HEK293 (cell line): ENCODE results near the gene ZNF280A.

ENCODE experiments used
- CTCF ChIA-PET: fragments of 350-600 bp; formaldehyde crosslinking; extraction: SDS; loops from one replicate; lab custom pipeline; 2021; ENCODE audit warnings: antibody characterized with exemption; lab: Yijun Ruan, JAX
- POLR2A ChIA-PET: fragments of 300-600 bp; formaldehyde crosslinking; extraction: SDS; loops from one replicate; lab custom pipeline; 2020; ENCODE audit warnings: antibody characterized with exemption, inconsistent platforms; lab: Yijun Ruan, JAX
- H3K27ac ChIP-seq: fragments of 200-500 bp; sonication (Bioruptor generic); 2 replicates; pipeline ENCODE4 v1.5.1; 2014; ENCODE audit warnings: low read depth, low read length, control low read depth, inconsistent platforms; ENCODE audit errors: extremely low read depth
- H3K36me3 ChIP-seq, 2 experiments: fragments of 200-500 bp in 1 of 2; sonication (Bioruptor generic) in 1 of 2; 1 replicate in 1 of 2; 2 replicates in 1 of 2; pipeline ENCODE4 v1.5.1; 2014 to 2017; ENCODE audit warnings: inconsistent platforms in 2 of 2, low read length in 2 of 2; ENCODE audit not compliant: control insufficient read depth in 2 of 2, insufficient read depth in 1 of 2
- H3K4me1 ChIP-seq: fragments of 200-500 bp; sonication (Bioruptor generic); 2 replicates; pipeline ENCODE4 v1.5.1; 2014; ENCODE audit warnings: mild to moderate bottlenecking, low read length, inconsistent platforms; ENCODE audit not compliant: control insufficient read depth, insufficient read depth
- H3K4me3 ChIP-seq: 2 replicates; pipeline ENCODE4 v1.5.1; 2011; ENCODE audit warnings: low read depth, mild to moderate bottlenecking, control low read depth, low read length, moderate library complexity
- H3K9me3 ChIP-seq: fragments of 200-500 bp; sonication (Bioruptor generic); 2 replicates; pipeline ENCODE4 v1.5.1; 2014; ENCODE audit warnings: low read depth, low read length, inconsistent platforms; ENCODE audit not compliant: control insufficient read depth, insufficient read depth
- GLI2 ChIP-seq: fragments of 450-650 bp; formaldehyde crosslinking; IDR thresholded peaks from 2 replicates; pipeline ENCODE4; 2017; ENCODE audit warnings: missing biosample characterization, missing genetic modification characterization, low read depth, borderline replicate concordance
- HIC1 ChIP-seq: fragments of 450-650 bp; formaldehyde crosslinking; IDR thresholded peaks from 2 replicates; pipeline ENCODE4 v1.5.1; 2016; ENCODE audit warnings: missing biosample characterization, missing genetic modification characterization
- HOXA7 ChIP-seq: sonication (generic); formaldehyde crosslinking; IDR thresholded peaks from 2 replicates; pipeline ENCODE4 v1.8.1; 2022; ENCODE audit warnings: missing genetic modification reagents, borderline replicate concordance
- IKZF3 ChIP-seq: fragments of 450-650 bp; IDR thresholded peaks from 2 replicates; pipeline ENCODE4 v1.5.0; 2018; ENCODE audit warnings: missing biosample characterization, mild to moderate bottlenecking, missing genetic modification characterization, moderate library complexity
- RBAK ChIP-seq: fragments of 450-650 bp; formaldehyde crosslinking; IDR thresholded peaks from 2 replicates; pipeline ENCODE4 v1.5.1; 2016; ENCODE audit warnings: missing biosample characterization, missing genetic modification characterization
- ZBTB20 ChIP-seq: fragments of 450-650 bp; formaldehyde crosslinking; IDR thresholded peaks from 2 replicates; pipeline ENCODE4 v1.5.1; 2016; ENCODE audit warnings: missing biosample characterization, missing genetic modification characterization
- ZFHX2 ChIP-seq: fragments of 450-650 bp; formaldehyde crosslinking; conservative IDR thresholded peaks from 2 replicates; pipeline ENCODE4 v1.5.1; 2016; ENCODE audit warnings: missing biosample characterization, missing genetic modification characterization
- ZNF18 ChIP-seq: fragments of 450-650 bp; formaldehyde crosslinking; IDR thresholded peaks from 2 replicates; pipeline ENCODE4 v1.5.1; 2016; ENCODE audit warnings: missing biosample characterization, missing genetic modification characterization
- ZNF2 ChIP-seq: fragments of 450-650 bp; formaldehyde crosslinking; IDR thresholded peaks from 2 replicates; pipeline ENCODE4 v1.5.1; 2016; ENCODE audit warnings: missing biosample characterization, missing genetic modification characterization
- ZNF239 ChIP-seq: fragments of 450-650 bp; formaldehyde crosslinking; IDR thresholded peaks from 2 replicates; pipeline ENCODE4 v1.5.1; 2016; ENCODE audit warnings: missing biosample characterization, missing genetic modification characterization
- ZNF274 ChIP-seq, 2 experiments: fragments of 200-500 bp in 1 of 2; fragments of 450-650 bp in 1 of 2; sonication (Bioruptor generic) in 1 of 2; formaldehyde crosslinking in 1 of 2; IDR thresholded peaks; 2 replicates each; pipeline versions ENCODE4 v1.5.1 to v1.6.1; 2014 to 2016; ENCODE audit warnings: borderline replicate concordance in 1 of 2, inconsistent platforms in 1 of 2, low read length in 1 of 2, missing biosample characterization in 1 of 2, missing genetic modification characterization in 1 of 2
- ZNF280D ChIP-seq: fragments of 450-650 bp; formaldehyde crosslinking; IDR thresholded peaks from 2 replicates; pipeline ENCODE4 v1.5.1; 2016; ENCODE audit warnings: missing biosample characterization, missing genetic modification characterization
- ZNF302 ChIP-seq: fragments of 450-650 bp; formaldehyde crosslinking; IDR thresholded peaks from 2 replicates; pipeline ENCODE4 v1.5.1; 2016; ENCODE audit warnings: missing biosample characterization, missing genetic modification characterization, low read depth
- ZNF354C ChIP-seq: fragments of 450-650 bp; formaldehyde crosslinking; IDR thresholded peaks from 2 replicates; pipeline ENCODE4 v1.5.1; 2016; ENCODE audit warnings: missing biosample characterization, missing genetic modification characterization, low read depth, borderline replicate concordance
- ZNF416 ChIP-seq: fragments of 450-650 bp; formaldehyde crosslinking; IDR thresholded peaks from 2 replicates; pipeline ENCODE4 v1.5.1; 2016; ENCODE audit warnings: missing biosample characterization, missing genetic modification characterization
- ZNF488 ChIP-seq: fragments of 450-650 bp; formaldehyde crosslinking; IDR thresholded peaks from 2 replicates; pipeline ENCODE4 v1.5.1; 2016; ENCODE audit warnings: missing biosample characterization, missing genetic modification characterization
- ZNF561 ChIP-seq: fragments of 450-650 bp; IDR thresholded peaks from 2 replicates; pipeline ENCODE4 v1.5.1; 2018; ENCODE audit warnings: missing biosample characterization, missing genetic modification characterization, borderline replicate concordance
- ZNF654 ChIP-seq: fragments of 450-650 bp; formaldehyde crosslinking; IDR thresholded peaks from 2 replicates; pipeline ENCODE4 v1.5.1; 2016; ENCODE audit warnings: low read depth, missing biosample characterization, missing genetic modification characterization
- ZNF658 ChIP-seq: fragments of 450-650 bp; formaldehyde crosslinking; IDR thresholded peaks from 2 replicates; pipeline ENCODE4; 2016; ENCODE audit warnings: missing biosample characterization, missing genetic modification characterization
- ZNF837 ChIP-seq: fragments of 450-650 bp; formaldehyde crosslinking; IDR thresholded peaks from 2 replicates; pipeline ENCODE4 v1.5.1; 2016; ENCODE audit warnings: missing biosample characterization, missing genetic modification characterization
- ZNF843 ChIP-seq: fragments of 450-650 bp; formaldehyde crosslinking; IDR thresholded peaks from 2 replicates; pipeline ENCODE4 v1.5.1; 2016; ENCODE audit warnings: missing biosample characterization, missing genetic modification characterization

The ZNF280A gene

GRCh38 chr22:22465094-22465602 is 54.9 kb downstream of the ZNF280A start (continued):
- TF ChIP-seq ZNF488: no peak

- POLR2A ChIA-PET: no interaction called here
Measured at GRCh38 chr22:22464541-22465054, 55.5 kb downstream of the ZNF280A start.

GRCh38 chr22:22463855-22464540 is 56.1 kb downstream of the ZNF280A start:
- Histone ChIP-seq H3K4me3 (no peak overlapping the region), H3K27ac (no peak overlapping the region), H3K4me1 (no peaks in the 10 kb centered on the region), H3K36me3 (no peaks in the 10 kb centered on the region), H3K9me3 (no peaks in the 10 kb centered on the region)
- CTCF ChIA-PET: interaction anchor here (0.6 to 7.0 kb wide), 78 partner anchors 9 to 1122 kb away, joined by 3 to 87 read pairs (median 4); partner anchors contain the start of genes PRAME and ZNF280A
- POLR2A ChIA-PET: interaction anchor here (0.7 kb wide), 1 partner anchor 300 kb away, joined by 3 read pairs; no protein-coding TSS in a partner anchor
- TF ChIP-seq ZNF658 (no peak), IKZF3 (peak; percentile 34; the same call in 1 of the 2 replicates), ZNF837 (no peak), ZNF18 (tag by site-specific recombination) (no peak), RBAK (no peak), ZNF416 (tag by site-specific recombination) (no peak), ZNF239 (tag by site-specific recombination) (no peak), ZNF274 (IDR thresholded peaks at IDR 0.05; ENCODE audit: low read length) (no peak), ZNF274 (tag by site-specific recombination; IDR thresholded peaks at IDR 0.05; ENCODE audit: borderline replicate concordance) (no peak), ZNF302 (tag by site-specific recombination) (no peak), ZNF843 (tag by site-specific recombination) (no peak), ZNF2 (tag by site-specific recombination) (no peak), ZBTB20 (tag by site-specific recombination) (no peak)

More at GRCh38 chr22:22464541-22465054, 55.5 kb downstream of the ZNF280A start:
- Histone ChIP-seq H3K27ac (no peak overlapping the region), H3K4me3 (no peak overlapping the region), H3K4me1 (no peaks in the 10 kb centered on the region), H3K9me3 (no peaks in the 10 kb centered on the region), H3K36me3 (no peaks in the 10 kb centered on the region)
- CTCF ChIA-PET: interaction anchor here (0.6 to 7.0 kb wide), 55 partner anchors 9 to 1122 kb away, joined by 3 to 87 read pairs (median 5); partner anchors contain the start of genes PRAME and ZNF280A
- TF ChIP-seq ZNF354C (tag by site-specific recombination) (no peak), ZBTB20 (tag by site-specific recombination) (no peak), HOXA7 (no peak), ZFHX2 (tag by site-specific recombination) (no peak), ZNF654 (no peak), ZNF561 (tag by site-specific recombination) (no peak), HIC1 (no peak), GLI2 (tag by site-specific recombination) (no peak), ZNF280D (tag by site-specific recombination) (no peak)
